NCI-H2196 (cell line): ENCODE data around the gene STRBP.
"Not testable (repeated sequence)": the region's sequence is repeated elsewhere in the genome, so short reads cannot be mapped to it uniquely, and the experiment has no call there.

Source experiments
- DNase-seq: peaks from one replicate; lab custom pipeline; 2025; ENCODE audit not compliant: unreplicated experiment; lab: John Stamatoyannopoulos, UW

The STRBP gene

DNA sequence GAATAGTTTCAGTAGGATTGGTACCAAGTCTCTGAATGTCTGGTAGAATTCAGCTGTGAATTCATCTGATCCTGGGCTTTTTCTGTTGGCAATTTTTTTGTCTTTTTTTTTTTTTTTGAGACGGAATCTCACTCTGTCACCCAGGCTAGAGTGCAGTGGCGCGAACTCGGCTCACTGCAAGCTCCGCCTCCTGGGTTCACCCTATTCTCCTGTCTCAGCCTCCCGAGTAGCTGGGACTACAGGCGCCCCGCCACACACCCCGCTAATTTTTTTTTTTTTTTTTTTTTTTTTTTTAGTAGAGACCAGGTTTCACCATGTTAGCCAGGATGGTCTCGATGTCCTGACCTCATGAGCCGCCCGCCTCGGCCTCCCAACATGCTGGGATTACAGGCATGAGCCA, 67.9 kb downstream of the STRBP start:
- DNase-seq = not testable (repeated sequence)

DNA sequence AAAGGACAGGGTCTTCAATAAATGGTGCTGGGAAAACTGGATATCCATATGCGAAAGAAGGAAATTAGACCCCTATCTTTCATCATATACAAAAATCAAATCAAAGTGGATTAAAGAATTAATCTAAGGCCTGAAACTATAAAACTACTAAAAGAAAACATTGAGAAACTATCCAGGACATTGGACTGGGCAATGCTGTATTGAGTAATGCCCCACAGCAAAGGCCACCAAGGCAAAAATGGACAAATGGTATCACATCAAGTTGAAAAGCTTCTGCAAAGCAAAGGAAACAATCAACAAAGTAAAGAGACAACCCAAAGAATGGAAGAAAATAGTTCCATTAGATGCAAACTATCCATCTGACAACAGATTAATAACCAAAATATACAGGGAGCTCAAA, 72.3 kb downstream of the STRBP start:
- DNase-seq = no peak

DNA sequence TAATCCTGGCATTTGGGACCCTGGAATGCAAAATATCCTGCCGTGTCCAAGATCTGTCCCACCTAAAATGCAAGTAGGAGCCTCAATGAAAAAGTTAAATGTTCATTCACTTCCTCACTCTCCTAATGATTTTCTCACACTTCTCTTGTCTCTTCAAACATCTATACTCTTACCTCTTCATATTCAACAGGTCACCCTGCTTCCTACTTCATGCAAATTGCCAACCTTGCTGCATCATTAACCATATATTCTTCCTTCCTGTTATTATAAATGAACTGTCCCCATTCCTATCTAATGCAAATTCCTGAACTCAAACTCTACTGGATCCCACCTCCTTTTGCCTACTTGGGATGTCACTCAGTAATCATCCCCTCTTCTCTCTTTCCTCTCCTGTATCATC, 74.4 kb downstream of the STRBP start:
- DNase-seq = no peak

DNA sequence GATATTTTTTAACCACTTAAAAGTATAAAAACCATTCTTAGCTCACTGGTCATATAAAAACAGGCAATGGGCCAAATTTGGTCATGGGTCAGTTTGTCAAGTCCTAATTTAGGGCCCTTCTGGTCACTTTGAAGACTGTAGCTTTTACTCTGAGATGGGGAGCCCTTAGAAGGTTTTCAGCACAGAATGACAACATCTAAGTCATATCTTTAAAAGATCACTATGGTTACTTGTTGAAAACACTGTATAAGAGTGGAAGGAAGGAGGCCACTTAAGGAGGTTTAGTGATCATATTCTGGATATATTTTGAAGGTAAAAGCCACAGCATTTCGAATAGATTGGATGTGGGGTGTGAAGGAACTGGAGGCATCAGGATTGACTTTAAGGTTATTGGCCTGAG, 76.7 kb downstream of the STRBP start:
- no peak for DNase-seq

DNA sequence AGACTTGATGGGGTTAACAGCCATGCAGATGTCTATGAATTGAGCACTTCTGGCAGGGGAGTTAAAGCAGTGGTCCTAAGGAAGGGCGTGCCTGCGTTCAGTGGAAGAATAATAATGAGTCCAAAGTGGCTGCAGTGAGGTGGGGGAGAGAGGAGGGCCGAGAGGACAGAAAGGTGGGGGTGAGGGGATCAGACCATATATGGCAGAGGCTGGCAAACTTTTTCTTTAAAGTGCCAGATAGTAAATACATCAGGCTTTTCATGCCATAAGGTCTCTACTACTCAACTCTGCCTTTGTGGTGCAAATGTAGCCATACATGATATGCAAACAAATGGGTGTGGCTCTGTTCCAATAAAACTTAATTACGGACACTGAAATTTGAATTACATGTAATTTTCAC, 77.1 kb downstream of the STRBP start:
- no peak for DNase-seq

DNA sequence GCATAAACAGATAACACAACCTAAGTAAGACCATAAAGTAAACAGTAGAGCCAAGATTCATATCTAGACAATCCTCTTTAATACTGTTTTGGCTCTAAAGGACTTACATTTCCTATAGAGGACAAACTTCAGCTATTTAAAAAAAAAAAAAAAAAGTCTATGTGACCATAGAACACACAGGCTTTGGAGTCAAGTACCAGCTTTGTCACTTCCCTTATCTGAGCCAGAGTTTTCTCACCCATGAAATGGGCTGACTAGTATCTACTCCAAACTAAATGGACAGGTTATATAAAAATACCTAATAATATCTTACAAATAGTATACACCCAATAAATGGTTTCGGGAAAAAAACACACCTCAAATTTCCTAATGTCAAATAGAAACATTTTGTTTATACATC, 81.3 kb downstream of the STRBP start:
- DNase-seq = no peak

DNA sequence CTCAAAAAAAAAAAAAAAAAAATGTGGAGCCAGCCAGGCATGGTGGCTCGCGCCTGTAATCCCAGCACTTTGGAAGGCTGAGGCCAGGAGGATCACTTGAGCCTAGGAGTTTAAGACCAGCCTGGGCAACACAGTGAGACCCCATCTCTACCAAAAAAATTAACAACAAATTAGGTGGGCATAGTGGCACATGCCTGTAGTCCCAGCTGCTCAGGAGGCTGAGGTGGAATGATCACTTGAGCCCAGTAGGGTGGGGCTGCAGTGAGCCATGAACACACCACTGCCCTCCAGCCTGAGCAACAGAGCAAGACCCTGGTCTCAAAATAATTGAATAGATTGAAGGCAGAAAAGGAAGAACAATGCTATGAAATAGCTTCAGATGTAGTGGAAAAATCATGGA, 82.4 kb downstream of the STRBP start:
- not testable (repeated sequence) for DNase-seq

DNA sequence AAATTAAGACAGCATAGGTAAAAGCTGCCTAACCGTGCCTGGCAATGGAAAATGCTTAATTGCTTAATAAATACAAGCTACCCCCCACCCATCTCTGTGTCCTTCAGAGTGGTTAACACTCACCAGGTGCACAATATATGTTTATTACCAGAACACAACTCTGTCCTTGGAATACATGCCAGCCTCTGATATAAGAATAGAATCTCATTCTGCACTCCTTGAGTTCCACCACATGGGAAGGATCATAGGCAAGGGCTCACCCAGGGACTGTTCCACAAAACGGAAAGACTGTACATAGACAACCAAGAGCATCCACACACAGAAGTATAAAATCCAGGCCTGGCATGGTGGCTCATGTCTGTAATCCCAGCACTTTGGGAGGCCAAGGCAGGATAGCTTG, 91.4 kb downstream of the STRBP start:
- DNase-seq = no peak

DNA sequence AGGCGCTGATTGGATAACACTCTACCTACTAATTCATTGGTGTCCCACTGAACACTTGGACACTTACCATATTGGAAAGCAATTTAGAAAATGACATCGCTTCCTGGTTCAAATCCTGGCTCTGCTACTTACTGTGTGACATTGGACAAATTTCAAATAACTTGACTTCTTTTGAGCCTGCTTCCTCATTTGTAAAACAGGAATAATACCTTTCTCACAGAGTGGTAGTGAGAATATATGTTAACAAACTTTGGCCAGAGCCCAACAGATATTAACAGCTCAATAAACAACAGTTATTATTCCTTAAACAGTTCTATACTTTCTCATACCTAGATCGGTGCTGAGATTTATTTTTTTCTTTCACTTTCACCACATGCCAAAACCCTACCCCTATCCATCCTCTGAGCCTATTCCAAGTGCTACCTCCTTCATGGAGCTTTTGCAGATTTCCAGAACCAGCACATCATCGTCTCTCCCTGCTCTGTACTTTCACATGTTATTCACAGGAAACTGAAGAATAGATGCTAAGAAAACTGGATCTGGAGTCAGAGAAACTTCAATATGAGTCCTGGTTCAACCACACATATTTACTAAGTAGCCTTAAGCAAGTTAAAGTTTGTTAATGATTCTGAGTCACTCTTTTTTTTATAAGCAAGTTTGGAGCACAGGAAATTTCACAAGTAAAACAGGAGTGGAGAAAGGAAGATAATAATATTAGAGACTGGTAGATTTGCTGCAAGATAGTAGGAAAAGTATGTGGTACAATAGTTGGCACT, 92.3 kb downstream of the STRBP start:
- DNase-seq = no peak

DNA sequence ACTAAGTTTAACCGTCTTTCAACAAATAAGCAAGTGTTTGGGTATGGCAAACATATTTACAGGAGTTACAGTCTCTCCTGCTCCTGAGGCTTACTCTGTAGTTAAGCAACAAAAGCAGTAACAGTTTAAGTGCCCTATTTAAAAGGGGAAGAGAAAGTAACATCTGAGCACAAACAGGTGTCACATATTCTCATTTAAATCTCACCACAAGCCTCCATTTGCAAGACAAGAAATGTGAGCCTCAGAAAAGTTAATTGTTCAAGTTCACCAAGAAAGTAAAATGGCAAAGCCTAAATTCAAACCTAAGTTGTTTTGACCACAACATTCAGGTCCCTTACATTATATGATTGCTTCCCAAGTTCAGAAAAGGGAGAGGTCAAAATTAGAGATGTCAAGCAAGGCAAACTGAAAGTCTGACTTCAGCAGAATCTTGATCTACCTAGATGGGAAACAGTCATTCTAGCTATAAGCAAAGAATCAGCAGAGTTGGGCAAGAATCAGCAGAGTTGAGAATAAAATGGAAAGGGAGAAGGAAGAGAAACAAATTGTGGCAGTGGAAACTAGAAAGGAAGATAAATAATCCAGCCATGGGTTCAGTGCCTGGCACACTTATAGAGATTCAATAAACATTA, 93.4 kb downstream of the STRBP start:
- no peak for DNase-seq

DNA sequence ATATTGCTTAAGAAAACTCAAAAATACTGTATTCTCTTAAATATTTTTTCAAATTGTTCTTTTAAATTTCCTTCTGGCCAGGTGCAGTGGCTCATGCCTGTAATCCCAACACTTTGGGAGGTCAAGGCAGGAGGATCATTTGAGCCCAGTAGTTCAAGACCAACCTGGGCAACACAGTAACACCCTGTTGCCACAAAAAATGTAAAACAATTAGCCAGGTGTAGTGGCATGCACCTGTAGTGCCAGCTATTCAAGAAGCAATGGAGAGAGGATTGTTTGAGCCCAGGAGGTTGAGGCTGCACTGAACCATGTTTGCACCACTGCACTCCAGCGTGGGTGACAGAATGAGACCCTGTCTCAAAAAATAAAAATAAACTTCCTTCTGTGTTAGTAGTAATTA, 94.3 kb downstream of the STRBP start:
- DNase-seq = no peak

DNA sequence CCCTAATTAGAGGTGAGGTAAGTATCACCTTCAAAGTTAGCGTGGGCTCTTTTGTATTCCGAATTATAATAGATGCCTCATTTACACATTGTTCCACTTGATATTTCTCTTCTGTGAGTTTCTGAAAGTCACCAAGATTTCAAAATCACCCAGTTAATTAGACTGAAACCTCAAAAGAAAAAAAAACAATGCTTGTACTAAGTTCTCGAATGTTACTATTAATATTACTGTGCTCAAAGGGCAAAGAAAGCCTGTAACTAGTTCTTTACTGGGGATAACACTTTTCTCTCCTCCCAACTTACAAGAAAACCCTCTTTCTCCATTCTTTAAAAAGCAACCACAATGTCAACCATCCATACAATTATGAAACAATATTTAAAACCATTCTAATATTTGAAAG, 98.5 kb downstream of the STRBP start:
- no peak for DNase-seq

DNA sequence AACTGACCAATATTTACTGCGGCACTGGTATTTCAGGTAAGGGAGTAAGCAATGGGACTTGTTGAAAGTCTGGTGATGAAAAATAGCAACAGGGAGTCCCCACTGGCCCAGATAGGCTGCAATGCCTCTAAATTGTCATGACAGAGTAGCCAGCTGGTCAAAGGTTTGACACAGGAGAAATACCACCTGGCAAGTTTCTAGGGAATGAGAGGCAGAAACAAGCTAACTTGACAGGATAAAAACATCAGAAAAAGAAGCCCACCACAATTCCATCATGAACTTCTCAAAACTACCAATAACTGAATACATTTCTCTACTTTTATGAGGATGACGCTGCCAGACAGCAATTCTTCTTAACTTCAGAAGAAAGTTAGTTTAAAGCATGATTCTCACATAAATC, 99.8 kb downstream of the STRBP start:
- no peak for DNase-seq

DNA sequence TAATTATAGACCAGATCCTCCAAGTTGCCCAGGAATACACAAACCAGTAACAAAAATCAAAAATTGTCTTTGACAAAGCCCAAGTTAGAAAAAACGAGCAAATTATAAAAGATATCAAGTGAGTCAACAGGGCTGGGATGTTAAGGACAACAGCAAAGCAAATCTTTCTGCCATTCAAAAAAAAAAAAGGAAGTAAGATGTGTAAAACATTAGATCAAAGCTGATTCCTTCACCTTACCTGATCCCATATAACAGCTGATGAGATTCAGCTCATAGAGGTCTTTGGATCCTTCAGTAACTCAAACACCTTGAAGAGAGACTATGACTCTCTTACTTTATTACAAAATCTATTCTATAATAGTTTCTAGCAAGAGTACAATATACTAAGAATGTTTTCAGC, 100.9 kb downstream of the STRBP start:
- no peak for DNase-seq

DNA sequence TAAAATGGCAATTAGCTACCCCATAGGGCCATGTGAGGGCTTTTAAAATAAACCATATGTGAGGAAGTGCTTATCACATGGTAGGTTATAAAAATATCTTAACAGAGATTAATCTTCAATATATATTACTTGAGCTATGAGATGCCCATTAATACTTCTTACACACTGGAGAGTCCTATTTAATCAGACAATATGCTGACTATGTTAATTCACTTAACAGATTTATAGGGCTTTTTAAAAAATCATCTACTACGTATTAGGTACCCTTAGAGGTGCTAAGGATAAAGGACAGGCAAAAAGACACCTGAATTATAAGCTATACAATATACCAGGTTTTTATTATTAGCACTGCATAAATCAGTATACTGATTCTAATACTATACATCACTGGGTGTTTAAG, 102.6 kb downstream of the STRBP start:
- DNase-seq = no peak

DNA sequence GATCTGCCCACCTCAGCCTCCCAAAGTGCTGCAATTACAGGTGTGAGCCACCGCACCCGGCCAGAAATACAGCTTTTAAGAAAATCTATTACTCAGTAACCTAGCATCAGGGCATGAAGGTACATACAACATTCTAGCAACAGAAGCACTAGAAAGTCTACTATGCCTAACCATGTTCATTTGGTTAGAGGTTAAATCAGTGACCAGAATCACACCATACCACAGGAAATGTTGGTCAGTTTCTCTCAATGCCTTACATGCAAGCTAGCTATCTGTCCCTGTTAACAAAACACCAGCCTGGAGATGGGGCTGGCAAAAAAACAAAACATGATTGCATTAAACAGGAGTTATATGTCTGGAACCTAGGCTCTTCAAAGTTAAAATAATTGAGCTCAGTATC, 104.1 kb downstream of the STRBP start:
- no peak for DNase-seq

DNA sequence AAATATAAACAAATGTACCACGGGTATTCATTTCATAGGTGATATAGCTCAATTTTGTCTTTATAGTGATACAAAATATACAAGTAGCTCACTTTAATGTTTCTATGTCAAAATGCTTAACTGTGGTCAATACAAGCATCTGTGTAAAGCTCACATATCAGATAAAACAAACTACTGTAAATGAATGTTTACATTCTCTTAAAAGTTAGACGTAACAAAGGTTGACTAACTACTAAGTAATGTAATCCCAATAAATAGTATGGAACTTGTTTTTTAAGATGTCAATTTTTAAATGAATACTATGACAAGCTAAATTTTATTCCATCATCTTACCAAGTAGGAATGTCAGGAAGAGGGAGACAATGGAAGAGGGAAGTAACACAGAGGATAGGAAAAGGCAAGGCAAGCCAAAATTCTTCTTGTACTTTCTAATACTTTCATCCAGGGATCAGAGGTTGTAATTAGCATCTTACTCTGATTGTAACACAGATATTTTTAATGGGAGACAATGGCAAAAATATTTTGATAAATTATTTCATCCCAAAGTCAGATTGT, 105.5 kb downstream of the STRBP start:
- no peak for DNase-seq

DNA sequence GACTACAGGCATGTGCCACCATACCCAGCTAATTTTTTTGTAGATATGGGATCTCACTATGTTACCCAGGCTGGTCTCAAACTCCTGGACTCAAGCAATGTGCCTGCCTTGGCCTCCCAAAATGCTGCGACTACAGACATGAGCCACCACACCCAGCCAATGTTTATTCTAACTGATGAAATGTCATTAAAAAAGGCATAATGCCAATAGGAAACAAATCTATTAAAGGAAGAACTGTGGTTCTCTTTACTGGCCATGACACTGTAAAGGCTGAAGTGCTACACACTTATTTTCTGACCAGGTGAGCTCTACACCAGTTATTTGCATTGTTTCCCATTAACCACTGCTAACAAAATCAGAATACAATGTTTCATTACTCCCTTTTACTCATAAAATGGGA, 106.0 kb downstream of the STRBP start:
- no peak for DNase-seq

DNA sequence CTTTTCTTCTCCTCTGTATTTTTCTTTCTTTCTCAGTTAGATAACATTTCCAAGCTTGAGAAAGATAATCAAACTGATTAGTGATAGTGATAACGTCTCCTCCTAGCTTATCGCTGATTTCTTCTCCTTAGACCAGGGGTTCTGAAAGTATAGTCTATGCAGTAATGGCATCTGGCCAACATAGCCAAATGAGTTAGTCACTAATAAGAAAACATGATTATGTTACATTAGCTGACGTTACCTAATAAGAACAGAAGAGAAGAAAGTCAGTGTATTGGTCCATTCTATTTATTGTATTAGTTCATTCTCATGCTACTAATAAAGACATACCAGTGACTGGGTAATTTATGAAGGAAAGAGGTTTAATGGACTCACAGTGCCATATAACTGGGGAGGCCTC, 111.2 kb downstream of the STRBP start:
- no peak for DNase-seq

DNA sequence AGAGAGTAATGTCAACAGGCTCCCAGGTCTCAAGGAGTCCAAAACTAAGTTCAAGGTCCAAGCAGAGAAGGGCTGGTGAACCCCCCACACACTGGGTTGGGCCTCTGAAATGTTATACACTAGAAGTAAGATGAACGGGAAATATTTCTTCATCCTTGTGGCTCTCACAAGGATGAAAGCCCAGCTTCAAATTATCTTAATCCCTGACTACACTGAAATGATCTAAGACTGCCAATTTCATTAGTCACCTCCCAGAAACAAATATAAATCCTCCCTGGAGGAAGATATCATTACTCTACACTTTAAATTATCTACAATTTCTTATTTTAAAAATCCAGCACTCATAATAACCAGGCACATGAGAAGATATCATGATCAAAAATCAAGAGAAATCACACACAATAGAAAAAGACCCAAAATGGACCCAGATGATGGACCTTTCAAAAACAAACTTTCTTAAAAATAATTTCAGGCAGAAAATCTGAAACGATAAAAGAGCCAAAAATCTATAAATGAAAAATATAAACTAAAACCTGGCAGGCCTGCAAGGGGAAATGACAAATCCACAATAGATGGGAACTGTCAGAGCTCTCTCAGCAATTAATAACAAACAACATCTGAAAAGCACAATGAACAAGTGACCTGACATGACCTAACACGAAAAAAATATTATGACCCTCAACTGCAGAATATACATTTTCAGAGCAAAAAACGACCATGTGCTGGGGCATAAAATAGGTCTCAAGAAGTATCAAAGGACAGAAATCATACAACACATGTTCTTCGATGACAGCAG, 117.5 kb downstream of the STRBP start:
- no peak for DNase-seq

DNA sequence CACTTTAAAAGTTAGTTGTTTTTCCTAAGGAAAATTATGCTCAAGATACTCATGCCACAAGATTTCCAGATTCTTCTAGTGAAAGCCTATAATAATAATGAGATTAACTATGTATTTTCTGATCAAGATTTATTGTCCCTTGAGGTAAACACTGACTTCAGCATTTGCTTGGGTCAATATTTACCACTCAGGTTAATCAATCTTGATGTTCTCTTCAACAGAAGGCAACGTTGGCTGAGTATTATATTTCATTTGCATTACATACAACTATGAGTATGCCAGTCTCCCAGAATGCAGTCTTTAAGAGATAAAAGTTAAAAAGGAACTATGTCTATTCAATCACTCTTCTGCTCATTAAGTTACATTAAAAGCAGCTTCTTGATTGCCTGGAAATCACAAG, 119.3 kb downstream of the STRBP start:
- no peak for DNase-seq

DNA sequence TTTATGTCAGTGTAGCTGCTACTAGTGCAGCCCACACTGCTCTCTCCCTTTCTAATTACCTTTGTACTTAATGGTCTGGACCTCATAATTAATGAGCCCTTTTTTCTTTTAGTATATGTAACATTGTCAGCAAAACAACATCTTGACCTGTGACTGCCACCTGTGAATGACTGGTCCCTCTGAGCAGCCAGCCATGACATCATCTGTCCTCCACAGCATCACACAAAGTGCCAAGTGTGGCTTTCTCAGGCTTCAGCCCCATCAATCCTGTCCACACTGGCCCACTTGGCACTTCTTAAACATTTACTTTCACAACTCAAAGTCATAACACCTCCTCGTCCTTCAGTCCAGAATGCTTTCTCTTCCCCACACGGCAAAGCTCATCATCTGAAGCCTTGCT, 130.2 kb downstream of the STRBP start:
- DNase-seq = no peak
